Thyroid gland (tissue), 4 donors: Measurements from ENCODE around the gene WWP2. TPM values are rescaled to one million over a fixed set of nuclear protein-coding genes. Genes with fewer than 3 reads are reported as not detected.

Source experiments
- DNase-seq, 2 donors: peaks; one replicate each; pipeline ENCODE4 v3.0.0-alpha.2; 2019
- H3K27ac ChIP-seq, 3 donors: fragments of 200-600 bp; sonication (generic); 1 replicate in 2 of 3; 2 replicates in 1 of 3; pipeline ENCODE4 v1.5.1; 2016 to 2019; ENCODE audit warnings: mild to moderate bottlenecking in 1 of 3, moderate library complexity in 1 of 3
- H3K27me3 ChIP-seq: fragments of 200-600 bp; sonication (generic); one replicate; pipeline ENCODE4 v1.5.1; 2019
- H3K36me3 ChIP-seq, 2 donors: fragments of 200-600 bp; sonication (generic); one replicate each; pipeline ENCODE4 v1.5.1; 2016 to 2019
- H3K4me1 ChIP-seq, 2 donors: fragments of 200-600 bp; sonication (generic); one replicate each; pipeline ENCODE4 v1.5.1; 2017 to 2019
- H3K4me3 ChIP-seq, 3 donors: fragments of 200-600 bp; sonication (generic); replicated peaks in 1 of 3; 1 replicate in 2 of 3; 2 replicates in 1 of 3; pipeline ENCODE4 v1.5.1; 2016; ENCODE audit warnings: mild to moderate bottlenecking in 1 of 3
- H3K9me3 ChIP-seq: fragments of 200-600 bp; sonication (generic); one replicate; pipeline ENCODE4 v1.5.1; 2017
- CTCF ChIP-seq, 6 experiments: fragments of 200-600 bp in 3 of 6; fragments of 450-650 bp in 3 of 6; sonication (generic) in 3 of 6; IDR thresholded peaks; one replicate each; pipeline ENCODE4 v1.5.1; 2016 to 2019; ENCODE audit warnings: antibody characterized with exemption in 6 of 6, mild to moderate bottlenecking in 2 of 6, inconsistent platforms in 1 of 6, moderate library complexity in 1 of 6
- POLR2A ChIP-seq, 2 donors: fragments of 450-650 bp; IDR thresholded peaks; one replicate each; pipeline ENCODE4 v1.6.1; 2017; ENCODE audit warnings: antibody characterized with exemption in 2 of 2, mild to moderate bottlenecking in 2 of 2, moderate library complexity in 1 of 2
- WGBS, 2 donors: methylation state at CpG; one replicate each; pipeline ENCODE4 v1.1.5; 2017; 5-methylcytosine and 5-hydroxymethylcytosine counted together
- intact Hi-C: fragments of 100-400 bp; cut with DNase I; formaldehyde crosslinking; loops from one replicate; pipeline ENCODE4 v1.15.1; 2023
- total RNA-seq, 4 donors: library from RNA; depleted of rRNA; stranded (reverse); fragments of >200 nt; gene quantifications; one replicate each; pipeline ENCODE4 v1.2.3, GENCODE V29; 2016

The WWP2 gene
- total RNA-seq, 4 donors from 2014 or later, result 35.9 to 72.1 (median 47.7) TPM

DNA sequence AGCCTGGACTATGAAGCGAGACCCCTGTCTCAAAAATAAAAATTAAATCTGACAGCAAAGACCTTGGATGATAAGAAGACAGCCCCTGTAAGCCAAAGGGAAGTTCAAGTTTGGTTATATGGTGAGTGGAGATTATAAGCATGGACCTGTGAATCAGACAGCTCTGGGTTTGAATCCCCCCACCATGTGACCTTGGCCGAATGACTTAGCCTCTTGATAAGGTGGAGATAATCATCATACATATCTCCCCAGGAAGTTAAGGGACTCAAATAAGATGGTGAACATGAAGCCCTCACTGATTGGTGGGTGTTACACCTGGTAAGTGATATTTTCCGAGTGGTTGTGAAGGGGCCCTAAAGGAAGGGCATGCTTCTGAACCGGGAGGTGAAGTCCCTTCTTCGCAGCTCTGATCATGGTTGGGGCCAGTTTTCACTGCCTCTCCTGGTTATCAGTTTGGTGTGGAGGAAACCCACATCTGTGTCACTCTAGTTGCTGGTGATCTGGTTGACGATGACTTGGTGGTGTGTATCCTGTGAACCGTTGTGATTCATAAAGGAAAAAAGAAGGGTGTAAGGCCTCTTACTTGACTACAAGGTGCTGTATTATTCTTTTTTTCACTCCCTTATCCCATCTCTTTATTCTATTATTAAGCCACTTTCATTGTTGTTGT, 127.3 kb downstream of the WWP2 start:
- DNase-seq, result no peak
- TF ChIP-seq POLR2A (IDR thresholded peaks at IDR 0.05), result no peak
- no peak for TF ChIP-seq CTCF (IDR thresholded peaks at IDR 0.05)
- WGBS, 2 donors, result 94 to 99% methylated on average over 7 of the region's 7 CpGs

DNA sequence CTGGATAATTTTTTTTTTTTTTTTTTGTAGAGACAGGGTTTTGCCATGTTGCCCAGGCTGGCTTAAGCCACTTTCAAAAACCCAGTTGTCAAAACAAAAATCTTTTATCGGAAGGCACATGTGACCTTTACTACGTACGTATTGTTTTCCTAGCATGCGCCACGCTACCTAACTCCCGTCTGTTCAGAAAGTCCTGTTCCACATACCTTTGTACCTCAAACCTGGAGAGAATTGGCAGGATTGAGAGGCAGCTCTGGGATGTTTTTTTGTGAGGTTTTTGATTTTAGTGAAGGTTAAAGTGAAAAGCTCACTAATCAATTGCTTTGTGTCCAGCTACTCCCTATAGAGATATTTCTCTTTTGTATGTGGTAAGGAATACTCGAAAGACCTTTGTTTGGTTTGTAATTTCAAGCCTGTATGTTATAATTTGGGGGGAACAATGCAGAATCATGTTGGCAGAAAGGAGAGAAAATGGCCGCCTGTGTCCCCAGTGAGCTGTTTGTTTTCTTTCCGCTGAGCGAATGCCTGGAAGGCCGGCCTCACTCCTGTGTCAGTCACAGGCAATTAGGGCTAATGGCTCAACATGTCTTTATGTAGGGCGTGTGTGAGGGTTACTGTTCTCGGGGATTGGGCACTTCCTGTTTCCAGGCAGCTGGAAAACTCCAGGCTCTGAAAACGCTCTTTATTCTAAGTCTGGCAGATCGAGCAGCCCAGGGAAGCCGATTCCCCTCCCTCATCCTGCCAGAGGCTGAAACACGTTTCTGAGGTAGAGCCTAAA, 128.2 kb downstream of the WWP2 start:
- no peaks in the 10 kb centered on the region for H3K9me3 ChIP-seq
- peaks cover 0 to 23% of the 10 kb centered on the region in 2 donors for H3K4me1 ChIP-seq
- WGBS, 2 donors, result 65 to 75% methylated on average over 17 of the region's 17 CpGs
- DNase-seq, result peak; percentile 21 to 33
- no peaks in the 10 kb centered on the region for H3K27me3 ChIP-seq
- H3K27ac ChIP-seq, result peak overlapping the region; percentile 24 to 77 (median 64)
- intact Hi-C loops, result no loop called here
- H3K36me3 ChIP-seq, result peaks cover 4 to 12% of the 10 kb centered on the region in 2 donors
- no peak overlapping the region for H3K4me3 ChIP-seq
- no peak for TF ChIP-seq CTCF (IDR thresholded peaks at IDR 0.05)
- TF ChIP-seq POLR2A (IDR thresholded peaks at IDR 0.05), result no peak

More for the DNA sequence above, 127.3 kb downstream of the WWP2 start:
- Histone ChIP-seq H3K27me3 (no peaks in the 10 kb centered on the region), H3K36me3 (peaks cover 4 to 12% of the 10 kb centered on the region in 2 donors), H3K4me3 (no peak overlapping the region), H3K9me3 (no peaks in the 10 kb centered on the region), H3K4me1 (peaks cover 0 to 23% of the 10 kb centered on the region in 2 donors), H3K27ac (peak overlapping the region in 1 of 3 donors; percentile 77)
- intact Hi-C loops, result no loop called here

DNA sequence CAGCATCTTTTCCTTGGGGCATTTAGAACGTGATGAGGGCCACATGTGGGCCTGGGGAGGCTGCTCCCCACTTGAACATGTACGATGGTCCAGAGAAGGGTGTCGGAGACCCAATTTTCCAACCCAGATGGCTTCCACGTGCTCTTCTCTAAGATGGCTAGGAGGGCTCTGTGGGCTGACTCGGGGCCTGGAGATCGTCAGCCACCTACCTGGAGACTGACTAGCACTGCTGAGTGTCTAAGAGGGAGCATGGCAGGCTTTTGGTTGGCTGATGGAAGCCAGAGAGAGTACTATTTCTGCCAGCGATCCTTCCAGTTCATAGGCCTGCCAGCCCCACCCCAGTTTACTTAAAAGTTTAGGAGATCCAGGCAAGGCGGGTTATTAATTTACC, 128.8 kb downstream of the WWP2 start:
- WGBS, 2 donors, result 87 to 96% methylated on average over 3 to 8 of the region's 8 CpGs
- Histone ChIP-seq H3K27ac (peak overlapping the region; percentile 24 to 77 (median 64)), H3K36me3 (peaks cover 4 to 12% of the 10 kb centered on the region in 2 donors), H3K4me3 (no peak overlapping the region), H3K27me3 (no peaks in the 10 kb centered on the region), H3K4me1 (peaks cover 0 to 23% of the 10 kb centered on the region in 2 donors), H3K9me3 (no peaks in the 10 kb centered on the region)
- no peak for TF ChIP-seq POLR2A (IDR thresholded peaks at IDR 0.05)
- TF ChIP-seq CTCF (IDR thresholded peaks at IDR 0.05), result no peak
- DNase-seq, result no peak
- intact Hi-C loops, result no loop called here

DNA sequence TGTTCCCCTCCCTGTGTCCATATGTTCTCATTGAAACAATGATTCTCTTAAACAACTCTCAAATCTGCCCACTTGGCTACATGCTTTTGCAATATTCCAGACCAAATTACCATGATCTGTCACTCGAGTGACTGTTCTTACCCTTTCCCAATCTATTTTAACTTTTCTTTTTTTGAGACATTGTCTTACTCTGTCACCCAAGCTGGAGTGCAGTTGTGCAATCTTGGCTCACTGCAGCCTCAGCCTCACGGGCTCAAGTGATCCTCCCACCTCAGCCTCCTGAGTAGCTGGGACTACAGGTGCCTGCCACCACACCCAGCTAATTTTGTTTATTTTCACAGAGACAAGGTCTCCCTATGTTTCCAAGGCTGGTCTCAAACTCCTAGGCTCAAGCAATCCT, 130.2 kb downstream of the WWP2 start:
- DNase-seq, result no peak
- 88 to 96% methylated on average over 2 of the region's 2 CpGs for WGBS, 2 donors
- no peaks in the 10 kb centered on the region for H3K9me3 ChIP-seq
- H3K27me3 ChIP-seq, result no peaks in the 10 kb centered on the region
- H3K4me3 ChIP-seq, result no peak overlapping the region
- H3K27ac ChIP-seq, result no peak overlapping the region
- TF ChIP-seq CTCF (IDR thresholded peaks at IDR 0.05) (no peak), POLR2A (IDR thresholded peaks at IDR 0.05) (no peak)
- H3K4me1 ChIP-seq, result peaks cover 0 to 23% of the 10 kb centered on the region in 2 donors
- intact Hi-C loops, result no loop called here
- H3K36me3 ChIP-seq, result peaks cover 4 to 12% of the 10 kb centered on the region in 2 donors

- Histone ChIP-seq H3K4me1 (peaks cover 0 to 23% of the 10 kb centered on the region in 2 donors), H3K27me3 (no peaks in the 10 kb centered on the region), H3K27ac (no peak overlapping the region), H3K36me3 (peaks cover 4 to 10% of the 10 kb centered on the region in 2 donors), H3K4me3 (no peak overlapping the region), H3K9me3 (no peaks in the 10 kb centered on the region)
- WGBS, 2 donors, result 58 to 67% methylated on average over 2 of the region's 2 CpGs
- intact Hi-C loops, result no loop called here
- no peak for TF ChIP-seq CTCF (IDR thresholded peaks at IDR 0.05)
- no peak for TF ChIP-seq POLR2A (IDR thresholded peaks at IDR 0.05)
- DNase-seq, result no peak
Measured at GRCh38 chr16:69893106-69893505, 131.0 kb downstream of the WWP2 start.
